Activated naive CD4-positive, alpha-beta T cell treated with Interleukin-2 at 50 U/mL for 16 hours (primary cell): ENCODE measurements around the gene HKDC1.
"Not testable (repeated sequence)": the region's sequence is repeated elsewhere in the genome, so short reads cannot be mapped to it uniquely, and the experiment has no call there.

Experiments used
- DNase-seq: peaks from one replicate; pipeline ENCODE4 v3.0.0-alpha.2; 2020

HKDC1 gene, protein sequence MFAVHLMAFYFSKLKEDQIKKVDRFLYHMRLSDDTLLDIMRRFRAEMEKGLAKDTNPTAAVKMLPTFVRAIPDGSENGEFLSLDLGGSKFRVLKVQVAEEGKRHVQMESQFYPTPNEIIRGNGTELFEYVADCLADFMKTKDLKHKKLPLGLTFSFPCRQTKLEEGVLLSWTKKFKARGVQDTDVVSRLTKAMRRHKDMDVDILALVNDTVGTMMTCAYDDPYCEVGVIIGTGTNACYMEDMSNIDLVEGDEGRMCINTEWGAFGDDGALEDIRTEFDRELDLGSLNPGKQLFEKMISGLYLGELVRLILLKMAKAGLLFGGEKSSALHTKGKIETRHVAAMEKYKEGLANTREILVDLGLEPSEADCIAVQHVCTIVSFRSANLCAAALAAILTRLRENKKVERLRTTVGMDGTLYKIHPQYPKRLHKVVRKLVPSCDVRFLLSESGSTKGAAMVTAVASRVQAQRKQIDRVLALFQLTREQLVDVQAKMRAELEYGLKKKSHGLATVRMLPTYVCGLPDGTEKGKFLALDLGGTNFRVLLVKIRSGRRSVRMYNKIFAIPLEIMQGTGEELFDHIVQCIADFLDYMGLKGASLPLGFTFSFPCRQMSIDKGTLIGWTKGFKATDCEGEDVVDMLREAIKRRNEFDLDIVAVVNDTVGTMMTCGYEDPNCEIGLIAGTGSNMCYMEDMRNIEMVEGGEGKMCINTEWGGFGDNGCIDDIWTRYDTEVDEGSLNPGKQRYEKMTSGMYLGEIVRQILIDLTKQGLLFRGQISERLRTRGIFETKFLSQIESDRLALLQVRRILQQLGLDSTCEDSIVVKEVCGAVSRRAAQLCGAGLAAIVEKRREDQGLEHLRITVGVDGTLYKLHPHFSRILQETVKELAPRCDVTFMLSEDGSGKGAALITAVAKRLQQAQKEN

DNA sequence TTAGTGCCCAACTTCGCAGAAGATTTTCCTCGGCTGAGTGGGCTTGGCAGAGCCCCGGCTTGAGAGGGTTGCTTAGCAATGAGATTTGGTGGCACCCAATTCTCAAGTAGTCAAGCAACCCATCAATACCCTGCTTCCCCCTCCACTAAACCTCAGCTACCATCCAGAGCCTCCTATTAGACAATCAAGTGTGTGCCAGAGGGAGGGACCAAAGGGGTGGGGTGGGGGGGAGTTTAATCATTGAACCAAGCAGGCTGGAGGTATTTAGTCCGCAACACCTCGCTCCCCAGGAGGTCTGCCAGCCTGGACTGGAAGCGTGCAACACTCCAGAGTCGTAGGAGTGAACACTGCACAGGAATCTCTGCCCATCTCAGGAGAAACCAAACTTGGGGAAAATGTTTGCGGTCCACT lies at the start of gene HKDC1:
TSS of gene HKDC1 (plus strand) at position 292 of the 411 bp plus-strand sequence. CDS start at position 396, 104 bp downstream.
- DNase-seq: no peak

GRCh38 chr10:69172241-69172982 lies 47.7 kb upstream of the HKDC1 start:
- DNase-seq: no peak

DNA sequence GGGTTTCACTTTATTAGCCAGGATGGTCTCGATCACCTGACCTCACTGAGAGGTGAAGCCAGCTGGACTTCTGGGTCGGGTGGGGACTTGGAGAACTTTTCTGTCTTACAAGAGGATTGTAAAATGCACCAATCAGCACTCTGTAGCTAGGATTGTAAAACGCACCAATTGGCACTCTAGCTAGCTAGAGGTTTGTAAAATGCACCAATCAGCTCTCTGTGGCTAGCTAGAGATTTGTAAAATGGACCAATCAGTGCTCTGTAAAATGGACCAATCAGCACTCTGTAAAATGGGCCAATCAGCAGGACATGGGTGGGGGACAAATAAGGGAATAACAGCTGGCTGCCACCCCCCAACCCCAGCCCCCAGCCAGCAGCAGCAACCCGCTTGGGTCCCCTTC lies 44.8 kb upstream of the HKDC1 start:
- not testable (repeated sequence) for DNase-seq

DNA sequence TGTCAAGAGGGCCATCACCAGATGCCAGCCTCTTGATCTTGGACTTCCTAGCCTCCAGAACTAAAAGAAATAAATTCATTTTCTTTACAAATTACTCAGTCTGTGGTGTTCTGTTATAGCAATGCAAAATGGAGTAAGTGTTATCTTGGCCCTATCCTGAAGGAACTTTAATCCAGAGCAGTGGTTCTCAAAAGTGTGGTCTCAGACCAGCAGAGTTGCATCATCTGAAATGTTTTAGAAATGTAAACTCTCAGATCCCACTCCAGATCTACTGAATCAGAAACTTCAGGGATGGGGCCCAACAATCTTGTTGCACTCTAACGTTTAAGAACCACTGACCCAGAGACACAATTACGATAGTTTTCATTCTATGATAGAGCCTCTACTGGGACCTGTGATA lies 43.3 kb upstream of the HKDC1 start:
- no peak for DNase-seq

DNA sequence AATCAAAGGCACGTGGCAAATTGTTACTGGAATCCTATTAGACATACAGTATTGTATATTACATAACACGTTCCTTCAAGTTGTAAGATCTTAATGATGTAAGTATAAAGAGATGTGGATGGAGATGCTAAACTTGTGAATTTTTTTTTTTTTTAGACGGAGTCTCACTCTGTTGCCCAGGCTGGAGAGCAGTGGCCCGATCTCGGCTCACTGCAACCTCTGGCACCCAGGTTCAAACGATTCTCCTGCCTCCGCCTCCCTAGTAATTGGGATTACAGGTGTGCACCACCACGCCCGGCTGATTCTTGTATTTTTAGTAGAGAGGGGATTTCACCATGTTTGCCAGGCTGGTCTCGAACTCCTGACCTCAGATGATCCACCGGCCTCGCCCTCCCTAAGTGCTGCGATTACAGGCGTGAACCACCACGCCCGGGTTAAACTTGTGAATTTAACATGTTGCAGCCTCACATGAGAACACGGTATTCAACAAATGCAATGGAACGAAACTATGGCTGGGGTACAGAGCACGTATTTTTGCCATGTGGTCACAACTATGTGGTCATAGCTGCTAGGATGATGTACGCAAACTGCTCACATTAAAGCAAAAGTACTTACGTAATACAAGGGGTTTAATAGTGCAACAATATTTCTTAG lies 40.9 kb upstream of the HKDC1 start:
- DNase-seq: peak; percentile 36

- peak; percentile 86 for DNase-seq
These were observed 40.2 kb upstream of the HKDC1 start, which contains the start of gene SUPV3L1 for GRCh38 chr10:69179743-69180524. TSS of gene SUPV3L1 (plus strand) at chr10:69180234. CDS start at chr10:69180292, 58 bp downstream.

DNA sequence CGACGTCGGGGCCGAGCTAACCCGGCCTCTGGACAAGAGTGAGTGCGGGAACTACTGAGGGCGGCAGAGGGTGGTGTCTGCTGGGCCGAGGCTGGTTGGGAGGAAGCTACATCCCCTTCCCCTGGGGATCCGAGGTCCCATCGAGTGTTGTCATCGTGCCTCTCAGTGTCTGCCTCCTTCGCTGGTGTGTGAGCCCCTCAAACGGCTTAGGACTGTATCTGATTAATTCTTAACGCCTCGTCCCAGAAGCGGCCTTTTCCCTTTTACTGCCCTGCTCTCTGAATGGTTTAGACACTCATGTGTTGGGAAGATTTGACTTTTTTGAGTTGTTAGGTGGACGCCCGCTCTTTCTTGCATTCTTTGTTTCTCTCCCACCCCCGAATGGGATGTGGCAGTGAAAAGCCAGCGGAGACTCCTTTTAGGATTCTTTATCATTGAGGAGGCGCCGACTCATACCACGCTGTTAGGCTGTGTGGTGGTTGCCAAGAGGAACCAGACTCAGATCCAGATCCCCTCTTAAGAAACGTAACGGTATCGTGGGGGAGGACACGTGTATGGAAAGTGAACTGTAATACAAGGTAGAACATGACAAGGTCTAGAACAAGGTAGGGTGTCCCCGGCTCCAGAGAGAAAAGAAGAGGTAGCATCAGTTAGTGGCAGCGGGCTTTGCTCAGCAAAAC lies 39.5 kb upstream of the HKDC1 start:
- peak; percentile 36 for DNase-seq

GRCh38 chr10:69181433-69181832 lies 38.7 kb upstream of the HKDC1 start:
- DNase-seq: no peak

DNA sequence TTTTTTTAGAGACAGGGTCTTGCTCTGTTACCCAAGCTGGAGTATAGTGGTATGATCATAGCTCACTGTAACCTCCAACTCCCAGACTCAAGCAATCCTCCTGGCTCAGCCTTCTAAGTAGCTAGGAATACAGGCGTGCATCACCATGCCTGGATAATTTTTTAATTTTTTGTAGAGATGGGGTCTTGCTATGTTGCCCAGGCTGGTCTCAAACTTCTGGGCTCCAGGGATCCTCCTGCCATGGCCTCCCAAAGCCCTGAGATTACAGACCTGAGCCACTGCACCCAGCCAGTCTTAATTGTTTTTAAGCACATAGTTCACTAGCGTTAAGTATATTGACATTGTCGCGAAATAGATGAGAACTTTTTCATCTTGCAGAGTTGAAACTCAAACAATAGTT lies 38.1 kb upstream of the HKDC1 start:
- DNase-seq: no peak

DNA sequence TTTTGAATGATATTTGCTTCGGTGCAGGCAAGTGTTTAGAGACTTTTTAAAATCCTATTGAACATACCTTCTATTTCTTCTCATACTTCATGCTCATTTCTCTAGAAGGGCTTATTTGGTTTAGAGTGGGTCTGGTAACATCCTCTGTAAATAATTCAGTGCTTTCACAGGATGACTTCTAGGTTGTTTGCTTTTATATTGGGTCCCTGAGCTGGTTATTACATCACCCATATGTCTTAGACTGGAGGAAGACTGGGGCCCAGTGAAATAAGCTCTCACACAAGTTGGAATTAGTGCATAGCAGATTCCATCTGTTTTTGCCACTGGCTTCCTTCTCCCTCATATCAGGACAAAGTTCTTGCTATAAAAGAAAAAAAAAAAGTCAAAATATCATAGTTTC lies 33.6 kb upstream of the HKDC1 start:
- DNase-seq: no peak

DNA sequence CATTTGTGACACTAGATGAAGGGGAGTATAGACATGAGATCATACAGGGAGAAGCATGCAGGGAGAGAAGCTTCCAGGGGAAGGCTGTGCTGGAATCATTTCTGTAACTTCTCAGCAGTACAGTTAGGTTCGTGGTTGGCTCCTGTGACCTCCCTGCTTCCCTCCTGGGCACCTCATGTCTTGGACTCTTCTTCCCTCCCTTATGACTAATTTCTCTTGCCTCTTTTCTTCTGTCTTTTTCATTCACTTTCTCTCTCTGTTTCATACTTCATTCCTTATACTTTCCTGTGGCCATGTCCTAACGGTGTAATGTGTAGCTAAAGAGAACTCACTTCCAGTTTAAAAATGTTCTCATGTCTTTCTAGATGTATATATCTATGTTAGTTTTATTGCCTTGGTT lies 19.1 kb upstream of the HKDC1 start:
- no peak for DNase-seq

- DNase-seq: no peak
These were observed 17.8 kb upstream of the HKDC1 start for GRCh38 chr10:69202332-69202731.

- no peak for DNase-seq
These were observed 11.4 kb upstream of the HKDC1 start for GRCh38 chr10:69208761-69209160.

- no peak for DNase-seq
These were observed 10.2 kb upstream of the HKDC1 start for GRCh38 chr10:69209787-69210484.

DNA sequence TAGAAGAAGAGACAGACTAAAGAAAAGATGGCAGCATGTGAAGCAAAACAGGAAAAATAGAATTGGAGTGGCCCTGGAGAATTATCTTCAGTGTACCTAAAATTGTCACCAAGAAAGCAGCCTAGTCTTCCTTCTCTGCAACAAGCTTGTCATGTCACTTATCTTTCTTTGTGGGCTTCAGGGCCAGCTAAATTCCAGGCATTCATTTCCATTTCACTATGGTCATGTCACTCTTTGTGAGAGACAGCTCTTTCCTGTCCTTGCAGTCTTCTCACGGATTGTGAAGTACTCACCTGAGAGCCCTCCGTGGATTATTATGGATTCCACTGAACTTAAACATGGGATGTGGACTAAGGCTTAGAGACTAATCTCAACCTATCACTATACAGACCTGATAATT lies 9.0 kb upstream of the HKDC1 start:
- no peak for DNase-seq

- DNase-seq: no peak
These were observed 8.6 kb upstream of the HKDC1 start for GRCh38 chr10:69211524-69211923.

DNA sequence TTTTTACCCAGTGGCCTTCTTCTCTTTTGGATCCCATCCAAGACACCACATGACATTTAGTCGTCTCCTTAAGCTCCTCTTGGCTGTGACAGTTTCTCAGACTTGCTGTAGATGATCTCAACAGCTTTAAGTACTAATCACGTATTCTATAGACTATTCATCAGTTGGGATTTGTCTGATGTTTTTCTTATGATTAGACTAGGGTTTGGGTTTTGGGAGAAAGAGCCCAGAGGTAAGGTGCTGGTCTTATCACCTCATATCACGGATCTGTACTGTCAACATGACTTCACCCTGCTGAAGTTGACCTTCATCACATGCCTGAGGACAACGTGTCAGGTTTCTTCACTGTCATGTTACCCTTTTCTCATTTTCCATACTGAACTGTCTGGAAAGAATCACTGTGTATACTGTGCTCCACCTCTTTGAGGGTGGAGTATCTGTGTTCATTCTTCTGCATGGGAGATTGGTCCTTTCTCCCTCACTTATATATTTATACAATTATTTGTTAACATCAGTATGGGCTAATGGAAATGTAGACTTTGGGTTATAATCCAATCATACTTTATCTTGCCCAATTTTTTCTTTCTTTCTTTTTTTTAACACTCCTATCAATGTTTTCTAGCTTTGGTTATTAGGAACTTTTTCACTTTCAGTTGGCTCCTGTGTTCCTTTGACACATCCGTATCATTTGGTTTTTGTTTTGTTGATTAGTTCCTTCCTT lies 6.4 kb upstream of the HKDC1 start:
- DNase-seq: no peak

- DNase-seq: no peak
These were observed 5.4 kb upstream of the HKDC1 start for GRCh38 chr10:69214666-69215131.

- DNase-seq: no peak
These were observed 4.5 kb upstream of the HKDC1 start for GRCh38 chr10:69215405-69216171.
